Activated naive CD4-positive, alpha-beta T cell treated with anti-CD3 and anti-CD28 coated beads, Interleukin-2, amount 50 U/mL, for 72 hours (primary cell): ENCODE results near the gene OR1N1. TPM values are rescaled to one million over a fixed set of nuclear protein-coding genes. Genes with fewer than 3 reads are reported as not detected.

ENCODE experiments used
- ATAC-seq, 2 donors: fragments of 150-1000 bp; cut with Tn5 transposase; 2 replicates each; pipeline ENCODE4 v1.10.0; 2021; ENCODE audit warnings: mild to moderate bottlenecking in 2 of 2, moderate library complexity in 2 of 2
- DNase-seq, 2 donors: peaks; one replicate each; pipeline ENCODE4 v3.0.0; 2021 to 2022; ENCODE audit warnings: low spot score in 2 of 2
- H3K27ac Mint-ChIP-seq, 2 donors: one replicate each; pipeline ENCODE4 v1.8.0; 2022; ENCODE audit warnings: mild to moderate bottlenecking in 2 of 2, mixed read lengths in 2 of 2
- H3K36me3 Mint-ChIP-seq, 2 donors: one replicate each; pipeline ENCODE4 v1.8.0; 2022; ENCODE audit warnings: mixed read lengths in 2 of 2
- H3K9me3 Mint-ChIP-seq, 2 donors: one replicate each; pipeline ENCODE4 v1.8.0; 2022; ENCODE audit warnings: mixed read lengths in 2 of 2
- total RNA-seq, 2 donors: library from RNA; stranded (reverse); gene quantifications; one replicate each; pipeline ENCODE4 v1.2.3, GENCODE V29; 2022

OR1N1 gene
- total RNA-seq, 2 donors from 2014 or later: not detected

DNA sequence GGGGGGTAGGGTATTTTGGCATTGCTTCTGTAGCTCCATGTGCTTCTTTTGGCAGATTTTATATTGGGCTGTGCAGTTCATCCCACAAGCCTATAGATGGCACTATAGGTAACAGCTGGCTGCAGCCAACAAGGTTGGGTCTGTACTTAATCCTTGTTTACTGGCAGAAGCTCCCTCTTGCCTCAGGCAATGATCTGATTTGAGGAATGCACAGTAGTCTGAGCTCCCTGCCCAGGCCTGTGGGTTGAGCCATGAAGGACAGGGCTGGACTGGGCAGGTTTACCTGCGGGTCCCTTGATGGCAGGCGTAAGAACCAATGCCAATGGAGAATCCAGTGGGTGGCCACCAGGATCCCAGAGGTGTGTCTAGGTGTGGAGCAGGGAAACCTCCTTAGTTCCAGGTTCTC lies 28.2 kb downstream of the OR1N1 start:
- Mint-ChIP-seq H3K36me3 (peaks cover 0 to 14% of the 10 kb centered on the region in 2 donors), H3K9me3 (peaks cover 0 to 7% of the 10 kb centered on the region in 2 donors), H3K27ac (peak overlapping the region in 1 of 2 donors; percentile 21)
- DNase-seq: peak in 1 of 2 donors; percentile 19
- ATAC-seq: peak; percentile 26 to 40

DNA sequence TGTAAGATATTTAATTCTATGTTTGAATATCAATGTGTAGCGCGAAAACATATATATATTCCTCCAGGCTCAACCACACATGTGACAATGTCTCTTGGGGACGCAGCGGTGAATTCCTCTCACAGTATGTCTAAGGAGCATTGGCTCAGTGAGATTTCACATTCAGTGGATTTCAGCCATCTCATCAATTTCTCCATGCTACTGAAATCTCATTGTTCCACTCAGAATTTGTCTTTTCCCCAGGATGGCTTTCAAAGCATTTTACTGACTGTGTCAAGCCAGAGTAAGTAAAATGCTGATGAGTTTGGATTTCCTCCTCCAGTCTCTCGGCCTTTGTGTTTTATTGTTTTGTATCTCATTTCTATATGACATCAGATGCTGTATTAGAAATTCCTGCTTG lies 48.0 kb downstream of the OR1N1 start:
- no peaks in the 10 kb centered on the region for H3K9me3 Mint-ChIP-seq
- no peaks in the 10 kb centered on the region for H3K36me3 Mint-ChIP-seq
- ATAC-seq: no peak
- DNase-seq: no peak
- H3K27ac Mint-ChIP-seq: no peak overlapping the region

DNA sequence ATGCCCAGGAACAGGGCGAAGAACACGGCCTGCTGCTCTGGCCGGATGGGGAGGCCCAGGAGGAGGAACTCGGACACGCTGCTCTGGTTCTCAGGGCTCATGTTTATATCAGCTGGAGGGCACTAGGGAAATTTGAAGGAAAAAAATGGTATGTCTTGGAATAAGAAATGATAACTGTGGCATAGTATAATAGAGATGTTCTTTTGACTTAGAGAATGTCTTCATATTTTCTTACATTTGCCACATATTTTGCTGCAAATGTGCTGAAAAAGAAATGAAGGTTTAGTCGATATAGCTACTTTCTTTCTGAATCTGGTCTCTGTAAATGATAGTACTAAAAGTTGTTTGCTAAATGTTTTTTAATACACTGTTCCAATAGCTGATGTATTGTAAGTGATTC lies 49.3 kb downstream of the OR1N1 start, which contains the start of gene OR1J1:
OR1J1 (minus strand) TSS at position 101 of the 400 bp plus-strand sequence; CDS start at position 101, 0 bp downstream.
- Mint-ChIP-seq H3K36me3 (no peaks in the 10 kb centered on the region), H3K27ac (peak within 1 kb of the TSS; percentile 45 to 63), H3K9me3 (no peaks in the 10 kb centered on the region)
- ATAC-seq: no peak
- DNase-seq: no peak

DNA sequence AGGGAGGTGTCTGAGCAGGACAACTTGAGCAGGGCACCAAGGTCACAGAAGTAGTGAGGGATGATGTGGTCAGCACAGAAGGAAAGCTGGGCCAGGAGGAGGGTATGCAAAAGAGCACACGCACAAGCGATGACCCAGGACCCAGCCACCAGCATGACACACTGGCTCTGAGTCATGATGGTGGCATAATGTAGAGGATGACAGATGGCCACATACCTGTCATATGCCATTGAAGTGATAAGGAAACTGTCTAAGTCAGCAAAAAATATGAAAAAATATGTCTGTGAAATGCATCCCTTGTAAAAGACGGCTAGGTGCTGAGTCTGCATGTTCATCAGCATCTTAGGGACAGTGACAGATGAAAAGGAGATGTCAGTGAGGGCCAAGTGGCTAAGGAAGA lies 49.7 kb downstream of the OR1N1 start:
- H3K9me3 Mint-ChIP-seq: no peaks in the 10 kb centered on the region
- peak; percentile 47 to 92 for ATAC-seq
- H3K36me3 Mint-ChIP-seq: no peaks in the 10 kb centered on the region
- peak overlapping the region; percentile 45 to 63 for H3K27ac Mint-ChIP-seq
- DNase-seq: no peak

Other genes starting within 250 kb of the OR1N1 start
- under 1 TPM; 0.25 to 0.54 TPM for gene PTGS1, start 156.3 kb downstream of the OR1N1 start, total RNA-seq
- gene OR1J1, start 49.4 kb downstream of the OR1N1 start, total RNA-seq: not detected
- under 1 TPM in 1 of 2 donors, not detected in 1; 0.34 TPM for gene OR1J2, start 16.5 kb downstream of the OR1N1 start, total RNA-seq
- gene OR1J4, start 8.2 kb downstream of the OR1N1 start, total RNA-seq: under 1 TPM in 1 of 2 donors, not detected in 1; 0.82 TPM
- gene OR1N2, start 25.8 kb upstream of the OR1N1 start, total RNA-seq: not detected
- gene OR1L8, start 56.1 kb upstream of the OR1N1 start, total RNA-seq: not detected
- under 1 TPM in 1 of 2 donors, not detected in 1; 0.35 TPM for gene OR1Q1, start 87.4 kb upstream of the OR1N1 start, total RNA-seq
- gene OR1B1, start 130.3 kb upstream of the OR1N1 start, total RNA-seq: not detected
- gene OR1L1, start 134.4 kb upstream of the OR1N1 start, total RNA-seq: not detected
- not detected for gene OR1L3, start 147.8 kb upstream of the OR1N1 start, total RNA-seq
- gene OR1L4, start 196.7 kb upstream of the OR1N1 start, total RNA-seq: not detected
- not detected for gene OR1L6, start 215.0 kb upstream of the OR1N1 start, total RNA-seq